ENCODE data around the gene NDUFS5. TPM values are rescaled to one million over a fixed set of nuclear protein-coding genes. Genes with fewer than 3 reads are reported as not detected.

NDUFS5 gene
- total RNA-seq, 1 experiment from 2014 or later, result 176 TPM

DNA sequence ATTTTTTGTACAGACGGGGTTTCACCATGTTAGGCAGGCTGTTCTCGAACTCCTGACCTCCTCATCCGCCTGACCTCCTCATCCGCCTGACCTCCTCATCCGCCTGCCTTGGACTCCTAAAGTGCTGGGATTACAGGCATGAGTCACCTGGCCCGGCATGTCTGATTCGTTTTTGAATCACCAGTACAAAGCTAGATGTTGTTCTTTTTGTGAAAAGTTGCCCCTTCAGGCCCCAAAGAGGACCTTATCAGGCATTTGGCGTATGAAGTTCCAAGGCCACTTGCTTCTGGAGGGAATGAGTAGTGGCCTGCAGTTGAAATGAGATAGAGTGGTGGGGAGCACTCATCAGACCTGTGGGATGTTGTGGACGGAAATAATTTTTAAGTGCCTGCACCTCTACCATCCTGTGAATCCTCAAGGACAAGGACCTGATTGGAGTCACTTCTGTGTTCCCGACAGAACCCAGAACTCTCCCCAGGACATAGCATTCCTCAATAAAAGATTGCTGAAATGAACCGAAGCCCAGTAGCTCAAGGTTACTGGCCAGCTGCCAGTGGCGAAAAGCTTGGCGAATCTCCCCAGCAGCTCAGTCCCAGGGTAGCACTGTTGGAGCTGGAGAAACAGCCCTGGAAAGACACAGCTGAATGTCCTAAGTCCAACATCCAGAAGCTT is 50.1 kb downstream of the NDUFS5 start:
- no TSS peak for BruUV-seq (replicated peaks)
- ChIA-PET POLR2A (no interaction called here), CTCF (interaction anchor here (0.7 kb wide), 1 partner anchor 16 kb away, joined by 3 read pairs; no protein-coding TSS in a partner anchor)
- Histone ChIP-seq H3K36me3 (ENCODE audit: control insufficient read depth, insufficient read depth, low read length) (no peaks in the 10 kb centered on the region), H3K4me1 (no peaks in the 10 kb centered on the region), H3K4me3 (ENCODE audit: low read depth, low read length) (no peak overlapping the region), H3K27me3 (replicated peaks; ENCODE audit: control insufficient read depth, insufficient read depth, low read length) (no peaks in the 10 kb centered on the region), H3K9me3 (no peaks in the 10 kb centered on the region)
- TF ChIP-seq, protein P1, sequence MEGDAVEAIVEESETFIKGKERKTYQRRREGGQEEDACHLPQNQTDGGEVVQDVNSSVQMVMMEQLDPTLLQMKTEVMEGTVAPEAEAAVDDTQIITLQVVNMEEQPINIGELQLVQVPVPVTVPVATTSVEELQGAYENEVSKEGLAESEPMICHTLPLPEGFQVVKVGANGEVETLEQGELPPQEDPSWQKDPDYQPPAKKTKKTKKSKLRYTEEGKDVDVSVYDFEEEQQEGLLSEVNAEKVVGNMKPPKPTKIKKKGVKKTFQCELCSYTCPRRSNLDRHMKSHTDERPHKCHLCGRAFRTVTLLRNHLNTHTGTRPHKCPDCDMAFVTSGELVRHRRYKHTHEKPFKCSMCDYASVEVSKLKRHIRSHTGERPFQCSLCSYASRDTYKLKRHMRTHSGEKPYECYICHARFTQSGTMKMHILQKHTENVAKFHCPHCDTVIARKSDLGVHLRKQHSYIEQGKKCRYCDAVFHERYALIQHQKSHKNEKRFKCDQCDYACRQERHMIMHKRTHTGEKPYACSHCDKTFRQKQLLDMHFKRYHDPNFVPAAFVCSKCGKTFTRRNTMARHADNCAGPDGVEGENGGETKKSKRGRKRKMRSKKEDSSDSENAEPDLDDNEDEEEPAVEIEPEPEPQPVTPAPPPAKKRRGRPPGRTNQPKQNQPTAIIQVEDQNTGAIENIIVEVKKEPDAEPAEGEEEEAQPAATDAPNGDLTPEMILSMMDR (IDR thresholded peaks at IDR 0.05; ENCODE audit: insufficient read depth in 1 of 2, low read depth in 1 of 2, low read length in 1 of 2, severe bottlenecking in 1 of 2, unreplicated experiment in 1 of 2), result no peak
- Mint-ChIP-seq H3K36me3 (ENCODE audit: insufficient read depth, unreplicated experiment) (no peaks in the 10 kb centered on the region), H3K27me3 (ENCODE audit: insufficient read depth, unreplicated experiment) (peaks cover 2% of the 10 kb centered on the region), H3K27ac (ENCODE audit: unreplicated experiment) (no peak overlapping the region), H3K9me3 (ENCODE audit: unreplicated experiment) (no peaks in the 10 kb centered on the region), H3K4me1 (ENCODE audit: low read depth, unreplicated experiment) (no peaks in the 10 kb centered on the region), H3K4me3 (ENCODE audit: unreplicated experiment) (no peak overlapping the region)
- intact Hi-C loops (cut with micrococcal nuclease; ENCODE audit: unreplicated experiment), result no loop called here
- no peak for DNase-seq

DNA sequence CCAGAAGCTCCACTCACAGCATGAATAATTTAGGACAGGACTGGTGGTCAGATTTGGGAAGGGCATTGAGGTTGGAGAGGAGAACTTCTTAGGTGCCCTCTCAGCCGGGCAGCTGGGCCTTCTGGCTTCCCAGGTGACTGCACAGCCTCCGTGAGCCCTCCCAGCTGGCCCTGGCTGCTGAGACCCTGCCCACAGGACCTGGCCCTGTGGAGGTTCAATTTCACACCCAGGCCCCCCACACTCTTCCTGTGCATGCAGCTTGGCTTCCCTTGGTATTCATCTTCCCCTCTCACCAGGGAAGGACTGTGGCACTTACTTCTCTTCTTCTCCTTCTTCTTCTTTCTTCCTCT is 50.6 kb downstream of the NDUFS5 start:
- H3K4me3 Mint-ChIP-seq (ENCODE audit: unreplicated experiment), result no peak overlapping the region
- Histone ChIP-seq H3K9me3 (no peaks in the 10 kb centered on the region), H3K36me3 (ENCODE audit: control insufficient read depth, insufficient read depth, low read length) (no peaks in the 10 kb centered on the region), H3K4me3 (ENCODE audit: low read depth, low read length) (no peak overlapping the region), H3K27me3 (replicated peaks; ENCODE audit: control insufficient read depth, insufficient read depth, low read length) (no peaks in the 10 kb centered on the region), H3K4me1 (no peaks in the 10 kb centered on the region)
- TF ChIP-seq, protein P1 (IDR thresholded peaks at IDR 0.05; ENCODE audit: insufficient read depth in 1 of 2, low read depth in 1 of 2, low read length in 1 of 2, severe bottlenecking in 1 of 2, unreplicated experiment in 1 of 2), result no peak
- H3K4me1 Mint-ChIP-seq (ENCODE audit: low read depth, unreplicated experiment), result no peaks in the 10 kb centered on the region
- intact Hi-C loops (cut with micrococcal nuclease; ENCODE audit: unreplicated experiment), result no loop called here
- no TSS peak for BruUV-seq (replicated peaks)
- POLR2A ChIA-PET, result no interaction called here
- H3K27me3 Mint-ChIP-seq (ENCODE audit: insufficient read depth, unreplicated experiment), result peaks cover 2% of the 10 kb centered on the region
- no peak for DNase-seq
- H3K36me3 Mint-ChIP-seq (ENCODE audit: insufficient read depth, unreplicated experiment), result no peaks in the 10 kb centered on the region
- H3K9me3 Mint-ChIP-seq (ENCODE audit: unreplicated experiment), result no peaks in the 10 kb centered on the region
- CTCF ChIA-PET, result interaction anchor here (0.7 kb wide), 1 partner anchor 16 kb away, joined by 3 read pairs; no protein-coding TSS in a partner anchor
- no peak overlapping the region for H3K27ac Mint-ChIP-seq (ENCODE audit: unreplicated experiment)

DNA sequence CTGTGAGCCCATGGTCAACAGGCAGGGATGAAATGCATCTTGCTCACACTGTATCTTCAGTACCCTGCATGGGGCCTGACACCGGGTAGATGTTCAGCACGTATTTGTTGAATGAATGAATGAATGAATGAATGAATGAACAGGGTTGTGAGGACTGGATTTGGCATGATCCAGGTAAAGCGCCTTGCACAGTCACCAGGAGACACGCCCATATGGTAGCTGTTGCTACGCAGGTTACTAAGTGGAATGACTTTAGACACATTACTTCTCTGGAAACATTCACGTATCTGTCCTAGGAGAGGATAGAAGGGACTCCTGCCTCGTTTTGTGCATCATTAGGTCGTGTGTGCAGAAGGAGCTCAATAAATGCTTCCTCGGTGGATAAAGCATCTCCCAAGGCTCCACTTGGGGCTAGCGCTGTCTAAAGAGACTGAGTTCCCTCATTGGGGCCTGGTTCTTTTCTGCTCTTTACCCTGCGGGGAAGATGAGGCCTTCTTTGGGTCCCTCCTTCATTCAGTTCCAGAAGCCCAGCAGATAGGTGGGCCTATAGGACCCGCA is 54.2 kb downstream of the NDUFS5 start:
- no peak overlapping the region for H3K4me3 ChIP-seq (ENCODE audit: low read depth, low read length)
- ChIA-PET CTCF (no interaction called here), POLR2A (no interaction called here)
- H3K9me3 ChIP-seq, result no peaks in the 10 kb centered on the region
- H3K27me3 Mint-ChIP-seq (ENCODE audit: insufficient read depth, unreplicated experiment), result peaks cover 2% of the 10 kb centered on the region
- H3K27me3 ChIP-seq (replicated peaks; ENCODE audit: control insufficient read depth, insufficient read depth, low read length), result no peaks in the 10 kb centered on the region
- no peaks in the 10 kb centered on the region for H3K4me1 ChIP-seq
- H3K9me3 Mint-ChIP-seq (ENCODE audit: unreplicated experiment), result no peaks in the 10 kb centered on the region
- H3K4me1 Mint-ChIP-seq (ENCODE audit: low read depth, unreplicated experiment), result no peaks in the 10 kb centered on the region
- TF ChIP-seq, protein P1 (IDR thresholded peaks at IDR 0.05; ENCODE audit: insufficient read depth in 1 of 2, low read depth in 1 of 2, low read length in 1 of 2, severe bottlenecking in 1 of 2, unreplicated experiment in 1 of 2), result no peak
- H3K4me3 Mint-ChIP-seq (ENCODE audit: unreplicated experiment), result peak overlapping the region; percentile 70
- intact Hi-C loops (cut with micrococcal nuclease; ENCODE audit: unreplicated experiment), result no loop called here
- BruUV-seq (replicated peaks), result no TSS peak
- H3K36me3 ChIP-seq (ENCODE audit: control insufficient read depth, insufficient read depth, low read length), result no peaks in the 10 kb centered on the region
- no peaks in the 10 kb centered on the region for H3K36me3 Mint-ChIP-seq (ENCODE audit: insufficient read depth, unreplicated experiment)
- H3K27ac Mint-ChIP-seq (ENCODE audit: unreplicated experiment), result no peak overlapping the region
- no peak for DNase-seq
